Lower lobe of right lung (tissue), 2 donors: ENCODE data around the gene EDA2R. TPM values are rescaled to one million over a fixed set of nuclear protein-coding genes. Genes with fewer than 3 reads are reported as not detected.

Experiments
- ATAC-seq, 2 donors: fragments of 200-7000 bp; cut with Tn5 transposase; one replicate each; pipeline ENCODE4 v1.9.1; 2020 to 2022; ENCODE audit warnings: mild to moderate bottlenecking in 2 of 2, moderate library complexity in 2 of 2
- DNase-seq: peaks from one replicate; pipeline ENCODE4 v3.0.0-alpha.2; 2020
- H3K27ac ChIP-seq: fragments of 200-600 bp; one replicate; pipeline ENCODE4 v1.8.0; 2022
- H3K27me3 ChIP-seq: fragments of 200-600 bp; one replicate; pipeline ENCODE4 v1.8.0; 2022; ENCODE audit warnings: low read depth
- H3K36me3 ChIP-seq: fragments of 200-600 bp; one replicate; pipeline ENCODE4 v1.8.0; 2022; ENCODE audit warnings: mild to moderate bottlenecking
- H3K4me1 ChIP-seq: fragments of 200-600 bp; one replicate; pipeline ENCODE4 v1.8.0; 2022
- H3K4me3 ChIP-seq: fragments of 200-600 bp; one replicate; pipeline ENCODE4 v1.8.0; 2022; ENCODE audit warnings: mild to moderate bottlenecking
- H3K9me3 ChIP-seq: fragments of 200-600 bp; one replicate; pipeline ENCODE4 v1.8.0; 2022
- CTCF ChIP-seq: fragments of 200-600 bp; IDR thresholded peaks from one replicate; pipeline ENCODE4 v1.8.0; 2022; ENCODE audit warnings: antibody characterized with exemption, mild to moderate bottlenecking
- intact Hi-C: fragments of 100-400 bp; cut with DNase I; formaldehyde crosslinking; loops from one replicate; pipeline ENCODE4 v1.11.0; 2022
- total RNA-seq: library from RNA; stranded (reverse); fragmentation: NEBNext Ultra II Directional; extraction: Animal tissue kit (Norgen Biotek cat#: 25700); gene quantifications from one replicate; pipeline ENCODE4 v1.2.1, GENCODE V29; 2021
- donor health status: DM: no; HTN: yes; CAD: no; lungs with severe emphysema.

EDA2R gene
- total RNA-seq, 1 donor from 2014 or later: 2.4 TPM

DNA sequence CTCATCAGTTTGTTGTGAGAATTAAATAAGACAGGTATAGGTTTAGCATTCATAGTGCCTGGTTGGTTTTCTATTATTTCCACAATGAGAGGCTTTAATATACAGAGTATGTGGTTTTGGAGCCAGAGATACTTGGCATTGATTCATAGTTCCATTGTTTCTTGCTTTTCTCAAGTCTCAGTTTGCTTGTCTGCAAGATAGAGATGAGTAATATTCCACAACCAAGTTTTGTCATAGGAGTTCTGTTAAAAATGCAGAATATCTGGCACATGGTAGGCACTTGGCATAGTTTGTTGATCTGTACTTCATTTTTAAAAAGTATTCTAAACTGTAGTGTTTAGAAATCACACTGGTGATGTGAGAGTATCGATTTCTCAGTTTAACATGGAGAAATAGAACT, 37.5 kb upstream of the EDA2R start:
- Histone ChIP-seq H3K4me1 (no peaks in the 10 kb centered on the region), H3K27ac (no peak overlapping the region), H3K9me3 (no peaks in the 10 kb centered on the region), H3K27me3 (no peaks in the 10 kb centered on the region), H3K36me3 (no peaks in the 10 kb centered on the region), H3K4me3 (no peak overlapping the region)
- intact Hi-C loops: no loop called here
- TF ChIP-seq CTCF: no peak
- ATAC-seq (no peak), DNase-seq (no peak)

DNA sequence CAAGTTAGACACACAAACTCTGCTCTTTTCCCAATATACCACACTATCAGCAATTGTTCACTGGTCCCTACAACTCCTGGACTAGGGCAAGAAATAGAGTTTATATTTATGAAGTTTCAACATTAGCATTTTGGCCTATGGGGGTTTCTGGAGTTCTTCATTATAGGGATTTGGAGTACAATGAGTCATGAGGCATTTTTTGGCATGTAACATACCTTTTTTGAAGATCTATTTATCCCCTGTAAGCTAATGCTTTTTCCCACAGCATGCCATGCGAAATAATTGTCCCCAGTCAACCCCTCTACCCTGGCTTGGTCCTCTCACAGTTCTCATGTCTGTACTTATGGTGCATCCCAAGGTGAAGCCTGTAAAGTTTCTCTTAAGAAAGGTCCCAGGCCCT, 36.7 kb upstream of the EDA2R start:
- no peak for TF ChIP-seq CTCF
- Histone ChIP-seq H3K36me3 (no peaks in the 10 kb centered on the region), H3K4me1 (no peaks in the 10 kb centered on the region), H3K4me3 (no peak overlapping the region), H3K27me3 (no peaks in the 10 kb centered on the region), H3K27ac (no peak overlapping the region), H3K9me3 (no peaks in the 10 kb centered on the region)
- no peak for ATAC-seq
- DNase-seq: no peak
- intact Hi-C loops: no loop called here

DNA sequence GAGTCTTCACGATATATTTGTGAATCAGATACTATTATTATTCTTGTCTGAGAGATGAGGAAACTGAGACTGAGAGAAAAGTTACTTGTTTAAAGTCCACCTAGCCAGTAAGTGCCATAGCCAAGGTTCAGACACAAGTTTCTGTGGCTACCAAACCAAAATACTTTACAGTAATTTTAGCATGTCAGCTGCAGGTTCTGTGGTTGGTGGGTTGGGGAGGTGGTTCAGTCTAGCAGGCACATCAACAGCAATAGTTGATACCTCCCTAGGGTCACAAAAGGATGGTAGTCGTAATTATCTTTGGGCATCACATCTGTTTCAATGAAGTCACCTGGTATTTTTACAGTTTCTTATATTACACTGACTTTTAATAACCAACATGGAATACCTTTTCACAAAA, 35.6 kb upstream of the EDA2R start:
- DNase-seq (no peak), ATAC-seq (no peak)
- no peaks in the 10 kb centered on the region for H3K27me3 ChIP-seq
- H3K36me3 ChIP-seq: no peaks in the 10 kb centered on the region
- no peaks in the 10 kb centered on the region for H3K9me3 ChIP-seq
- no peak for TF ChIP-seq CTCF
- no peak overlapping the region for H3K4me3 ChIP-seq
- H3K27ac ChIP-seq: no peak overlapping the region
- H3K4me1 ChIP-seq: no peaks in the 10 kb centered on the region
- intact Hi-C loops: no loop called here

DNA sequence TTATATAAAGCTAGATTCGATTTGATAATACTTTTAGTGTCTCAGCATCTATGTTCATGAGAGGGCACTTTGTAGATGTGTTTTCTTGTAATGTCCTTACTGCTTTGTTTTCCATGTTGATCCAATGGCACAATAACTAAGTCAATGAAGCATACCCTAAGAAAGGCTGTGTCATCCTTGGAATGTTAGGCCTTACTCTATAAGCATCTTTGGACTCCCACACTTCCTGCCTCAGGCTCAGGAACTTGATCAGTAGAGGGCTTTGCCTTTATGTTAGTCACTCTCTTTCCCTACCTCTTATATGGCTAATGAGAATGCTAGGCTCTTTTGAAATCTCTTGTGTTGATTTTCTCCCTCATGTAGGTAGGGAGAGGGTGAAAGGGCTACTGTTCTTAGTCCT, 33.2 kb upstream of the EDA2R start:
- TF ChIP-seq CTCF: no peak
- no peak for ATAC-seq

GRCh38 chrX:66654411-66654810, 15.5 kb upstream of the EDA2R start:
- H3K4me1 ChIP-seq: no peaks in the 10 kb centered on the region
- no peak overlapping the region for H3K27ac ChIP-seq
- H3K9me3 ChIP-seq: no peaks in the 10 kb centered on the region
- no peak overlapping the region for H3K4me3 ChIP-seq
- DNase-seq: no peak
- ATAC-seq: no peak
- H3K27me3 ChIP-seq: no peaks in the 10 kb centered on the region
- TF ChIP-seq CTCF: no peak
- intact Hi-C loops: no loop called here
- no peaks in the 10 kb centered on the region for H3K36me3 ChIP-seq

More for the DNA sequence above, 33.2 kb upstream of the EDA2R start:
- no peak for DNase-seq
- Histone ChIP-seq H3K36me3 (no peaks in the 10 kb centered on the region), H3K27me3 (no peaks in the 10 kb centered on the region), H3K4me3 (no peak overlapping the region), H3K9me3 (no peaks in the 10 kb centered on the region), H3K27ac (no peak overlapping the region), H3K4me1 (no peaks in the 10 kb centered on the region)
- intact Hi-C loops: no loop called here

- ATAC-seq (no peak), DNase-seq (no peak)
- no peak overlapping the region for H3K27ac ChIP-seq
- no peaks in the 10 kb centered on the region for H3K27me3 ChIP-seq
- no peak for TF ChIP-seq CTCF
- H3K9me3 ChIP-seq: no peaks in the 10 kb centered on the region
- H3K4me3 ChIP-seq: no peak overlapping the region
- no peaks in the 10 kb centered on the region for H3K36me3 ChIP-seq
- H3K4me1 ChIP-seq: no peaks in the 10 kb centered on the region
- intact Hi-C loops: no loop called here
Observed at GRCh38 chrX:66635360-66635759, 3.5 kb downstream of the EDA2R start.
